ENCODE results near the gene EFCAB8.
"Not testable (repeated sequence)": the region's sequence is repeated elsewhere in the genome, so short reads cannot be mapped to it uniquely, and the experiment has no call there.

EFCAB8 gene

DNA sequence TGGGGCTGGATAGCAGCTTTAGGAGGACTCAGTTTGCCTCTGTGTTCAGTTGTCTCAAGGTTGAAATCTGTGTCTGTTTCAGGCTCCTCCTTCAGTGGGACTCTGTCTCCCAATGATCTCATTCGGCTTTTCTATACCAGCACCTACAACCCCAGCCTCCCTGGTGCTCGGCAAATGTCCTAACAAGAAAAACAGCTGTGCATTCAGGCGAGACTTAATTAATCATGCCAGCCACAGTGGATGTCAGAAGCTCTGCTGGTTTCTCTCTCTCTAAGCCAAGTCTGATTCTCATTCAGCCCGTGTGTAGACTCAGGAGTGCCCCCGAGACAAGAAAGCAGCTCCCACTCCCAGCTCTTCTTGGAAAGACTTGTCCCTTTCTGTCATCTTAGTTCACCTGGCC is 98.7 kb downstream of the EFCAB8 start:
- no peak for DNase-seq (ENCODE audit: low read depth in 3 of 3)

DNA sequence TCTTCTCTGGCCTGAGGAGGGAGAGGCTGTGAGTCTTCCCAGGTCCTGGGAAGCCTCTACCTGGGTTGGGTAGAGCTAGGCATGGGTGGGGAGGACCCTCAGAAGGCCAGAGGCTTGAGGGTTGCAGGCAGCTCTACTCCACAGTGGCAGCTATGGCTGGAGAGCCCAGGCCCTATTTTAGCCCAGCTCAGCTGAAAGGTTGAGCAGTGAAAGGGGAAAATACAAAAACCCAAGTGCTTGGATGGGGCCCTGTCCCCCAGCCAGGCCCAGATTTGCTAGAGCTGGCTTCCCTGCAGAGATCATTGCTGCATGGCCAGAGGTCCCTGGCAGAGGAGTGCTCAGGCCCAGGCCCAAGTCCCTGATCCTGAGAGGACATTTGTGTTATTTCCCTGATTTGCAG is 99.9 kb downstream of the EFCAB8 start:
- no peak for DNase-seq (ENCODE audit: low read depth in 3 of 3)

DNA sequence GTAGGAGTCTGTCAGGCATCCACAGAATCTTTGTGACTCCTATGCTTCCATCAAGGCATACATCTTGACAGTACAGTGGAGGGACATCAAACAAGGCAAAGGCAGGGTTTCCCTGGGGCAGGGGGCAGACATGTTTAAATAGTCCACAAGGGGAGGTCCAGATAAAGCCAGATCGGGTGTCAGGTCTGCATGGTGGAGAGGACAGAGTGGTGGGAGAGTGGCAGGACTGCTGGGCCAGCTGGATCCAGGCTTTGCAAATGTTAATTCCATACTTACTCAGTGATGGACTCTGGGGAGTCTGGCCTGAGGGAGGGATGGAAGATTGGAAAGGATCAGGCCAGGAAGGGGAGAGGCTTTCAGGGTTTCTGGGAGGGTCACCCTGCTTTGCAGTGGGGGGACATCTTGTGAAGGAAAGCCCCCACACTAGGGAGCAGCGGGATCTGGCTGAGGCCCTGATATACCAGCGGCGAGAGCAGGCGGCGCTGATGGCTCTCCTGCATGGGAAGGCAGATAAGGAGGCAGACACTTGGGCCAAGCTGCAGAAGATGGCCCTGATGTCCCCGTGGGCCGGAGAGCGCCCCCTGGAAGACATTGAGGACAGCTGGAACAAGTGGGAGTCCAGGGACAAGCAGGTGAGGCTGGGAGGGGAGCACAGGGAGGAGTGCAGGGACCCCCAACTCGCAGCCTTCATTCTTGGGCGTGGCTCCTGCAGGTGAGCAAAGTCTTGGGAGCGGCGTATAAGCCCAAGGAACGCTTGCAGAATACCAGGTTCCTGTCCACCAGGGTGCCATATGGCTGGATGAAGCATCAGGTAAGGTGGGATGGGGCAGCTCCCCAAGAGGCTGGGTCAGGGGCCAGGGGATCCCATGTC is 100.9 kb downstream of the EFCAB8 start:
- no peak for DNase-seq (ENCODE audit: low read depth in 3 of 3)

DNA sequence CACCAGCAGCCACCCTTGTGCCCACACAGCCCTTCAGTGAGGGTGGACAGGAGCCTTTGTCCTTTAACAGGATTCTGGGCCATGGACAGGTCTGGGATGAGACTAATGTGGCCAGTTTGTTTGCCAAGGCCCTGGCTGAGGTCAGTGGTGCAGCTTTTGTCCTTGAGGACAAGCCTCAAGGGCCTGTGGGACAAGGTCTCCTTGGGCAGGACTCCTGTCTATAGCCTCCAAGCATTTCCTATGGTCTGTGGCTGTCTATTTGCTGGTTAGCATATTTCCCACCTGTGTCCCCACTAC is 101.4 kb downstream of the EFCAB8 start:
- no peak for DNase-seq (ENCODE audit: low read depth in 3 of 3)

DNA sequence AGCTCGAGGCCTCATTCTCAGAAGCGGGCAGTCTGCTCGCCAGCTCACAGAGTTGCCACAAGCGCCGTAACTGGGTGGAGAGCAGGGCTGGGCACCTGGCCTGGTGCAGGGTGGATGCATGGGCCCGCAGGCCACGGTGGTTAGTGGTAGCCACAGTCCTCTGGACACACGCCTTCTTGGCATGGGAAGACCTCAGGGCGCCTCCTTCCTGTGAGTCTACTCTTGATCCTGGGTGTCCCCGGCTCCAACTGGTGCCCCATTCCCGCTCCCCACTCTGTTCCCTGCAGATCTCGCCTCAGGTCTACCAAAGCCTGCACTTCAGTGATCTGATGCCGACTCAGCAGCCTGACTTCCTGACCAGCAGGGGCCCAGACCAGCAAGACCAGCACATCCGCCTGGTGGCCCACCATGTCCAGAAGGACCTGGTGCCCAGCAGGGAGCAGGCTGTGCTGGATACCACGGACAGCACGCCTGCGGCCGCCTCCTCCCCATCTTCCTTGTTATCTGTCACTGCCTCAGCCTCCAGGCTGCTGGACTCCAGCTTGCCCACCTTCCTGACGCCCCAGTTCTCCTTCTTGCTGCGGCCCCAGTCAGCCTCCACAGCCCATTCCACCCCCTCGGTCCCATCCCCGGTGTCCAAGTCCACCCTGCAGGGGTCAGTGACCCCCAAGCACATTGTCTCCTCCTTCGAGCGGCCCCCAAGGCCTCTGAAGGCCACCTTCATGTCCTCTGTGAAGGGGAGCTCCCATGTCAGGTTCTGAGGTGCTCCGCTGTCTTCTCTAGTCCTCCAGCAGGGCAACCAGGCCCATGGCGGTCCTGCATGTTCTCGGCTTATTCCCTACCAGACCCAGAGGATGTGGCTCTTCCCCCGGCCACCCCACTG is 102.4 kb downstream of the EFCAB8 start:
- DNase-seq (ENCODE audit: low read depth in 3 of 3), result no peak

DNA sequence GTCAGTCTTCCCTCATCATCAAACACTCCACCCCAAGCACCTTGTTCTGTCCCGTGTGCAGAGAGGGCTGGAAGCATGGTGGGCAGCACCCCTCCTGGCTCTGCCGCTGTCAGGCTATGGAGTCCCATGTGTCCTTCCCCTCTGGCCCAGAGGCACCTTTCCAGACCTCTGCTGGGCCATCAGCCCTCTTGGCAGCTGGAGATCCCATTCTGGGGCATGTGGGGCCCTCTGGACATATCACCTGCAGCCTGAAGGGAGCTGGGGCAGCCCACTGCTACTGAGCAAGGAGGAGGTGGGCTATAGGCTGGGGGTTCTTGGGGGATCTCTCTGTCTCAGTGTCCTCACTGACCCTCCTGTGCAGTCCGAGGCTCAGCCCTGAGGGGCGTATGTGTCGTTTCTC is 103.3 kb downstream of the EFCAB8 start:
- no peak for DNase-seq (ENCODE audit: low read depth in 3 of 3)

DNA sequence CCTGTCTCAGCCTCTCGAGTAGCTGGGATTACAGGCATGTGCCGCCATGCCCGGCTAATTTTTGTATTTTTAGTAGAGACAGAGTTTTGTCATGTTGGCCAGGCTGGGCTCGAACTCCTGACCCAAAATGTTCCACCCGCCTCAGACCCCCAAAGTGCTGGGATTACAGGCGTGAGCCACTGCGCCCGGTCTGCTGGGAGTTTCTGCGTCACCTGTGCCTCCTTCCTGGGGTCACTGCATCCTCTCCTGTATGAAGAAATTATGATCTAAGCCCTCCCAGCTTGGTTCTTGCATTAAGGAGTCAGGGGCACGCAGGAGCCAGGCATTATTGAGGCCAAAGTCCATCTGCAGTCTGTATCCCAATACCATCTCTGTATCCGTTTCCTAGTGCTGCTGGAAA is 103.9 kb downstream of the EFCAB8 start:
- DNase-seq (ENCODE audit: low read depth in 3 of 3), result not testable (repeated sequence)

DNA sequence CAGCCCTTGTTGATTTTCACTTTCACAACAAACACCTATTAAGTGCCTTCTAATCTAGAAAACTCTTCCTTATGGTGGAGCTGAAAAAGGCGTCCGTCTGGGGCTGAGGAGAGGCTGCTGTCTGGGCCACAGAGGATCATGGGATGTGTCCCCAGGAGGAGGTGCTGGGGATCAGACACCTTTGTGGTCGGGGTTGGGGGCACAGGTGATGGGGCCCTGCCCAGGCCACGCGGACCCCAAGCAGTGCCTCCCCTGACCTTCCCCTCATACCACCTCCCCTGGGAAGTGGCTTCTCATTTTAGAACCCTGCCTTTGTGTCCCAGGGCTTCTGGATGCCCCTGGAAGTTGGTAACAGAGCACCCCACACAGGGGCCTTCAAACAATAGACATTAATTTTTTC is 104.5 kb downstream of the EFCAB8 start:
- DNase-seq (ENCODE audit: low read depth in 3 of 3), result no peak

DNA sequence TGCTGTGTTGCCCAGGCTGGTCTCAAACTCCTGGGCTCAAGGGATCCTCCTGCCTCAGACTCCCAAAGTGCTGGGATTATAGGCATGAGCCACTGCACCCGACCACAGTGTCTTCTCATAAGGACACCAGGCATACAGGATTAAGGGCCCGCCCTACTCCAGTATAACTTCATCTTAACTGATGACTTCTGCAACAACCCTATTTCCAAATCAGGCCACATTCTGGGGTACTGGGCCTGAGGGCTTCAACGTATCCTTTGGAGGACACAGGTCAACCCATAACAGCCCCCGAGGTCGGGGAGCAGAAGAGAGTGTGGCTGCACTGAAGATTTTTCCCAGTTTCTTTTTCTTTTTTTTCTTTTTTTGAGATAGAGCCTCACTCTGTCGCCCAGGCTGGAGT is 105.9 kb downstream of the EFCAB8 start:
- no peak for DNase-seq (ENCODE audit: low read depth in 3 of 3)

DNA sequence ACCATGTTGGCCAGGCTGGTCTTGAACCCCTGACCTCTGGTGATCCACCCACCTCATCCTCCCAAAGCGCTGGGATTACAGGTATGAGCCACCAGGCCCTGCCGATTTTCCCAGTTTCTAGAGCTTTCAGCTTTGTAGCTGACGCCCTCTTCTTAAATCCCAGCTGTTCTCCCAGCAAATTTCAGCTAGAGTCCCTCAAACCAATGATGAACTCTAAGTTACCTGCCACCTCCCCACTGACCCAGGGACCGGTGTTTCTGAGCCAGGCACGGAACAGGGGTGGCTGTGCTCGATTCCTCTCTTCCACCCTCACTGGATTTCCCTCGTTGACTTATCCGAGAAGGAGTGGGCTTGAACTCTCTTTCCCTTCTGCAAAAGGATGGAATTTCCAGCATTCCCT is 106.4 kb downstream of the EFCAB8 start:
- no peak for DNase-seq (ENCODE audit: low read depth in 3 of 3)

DNA sequence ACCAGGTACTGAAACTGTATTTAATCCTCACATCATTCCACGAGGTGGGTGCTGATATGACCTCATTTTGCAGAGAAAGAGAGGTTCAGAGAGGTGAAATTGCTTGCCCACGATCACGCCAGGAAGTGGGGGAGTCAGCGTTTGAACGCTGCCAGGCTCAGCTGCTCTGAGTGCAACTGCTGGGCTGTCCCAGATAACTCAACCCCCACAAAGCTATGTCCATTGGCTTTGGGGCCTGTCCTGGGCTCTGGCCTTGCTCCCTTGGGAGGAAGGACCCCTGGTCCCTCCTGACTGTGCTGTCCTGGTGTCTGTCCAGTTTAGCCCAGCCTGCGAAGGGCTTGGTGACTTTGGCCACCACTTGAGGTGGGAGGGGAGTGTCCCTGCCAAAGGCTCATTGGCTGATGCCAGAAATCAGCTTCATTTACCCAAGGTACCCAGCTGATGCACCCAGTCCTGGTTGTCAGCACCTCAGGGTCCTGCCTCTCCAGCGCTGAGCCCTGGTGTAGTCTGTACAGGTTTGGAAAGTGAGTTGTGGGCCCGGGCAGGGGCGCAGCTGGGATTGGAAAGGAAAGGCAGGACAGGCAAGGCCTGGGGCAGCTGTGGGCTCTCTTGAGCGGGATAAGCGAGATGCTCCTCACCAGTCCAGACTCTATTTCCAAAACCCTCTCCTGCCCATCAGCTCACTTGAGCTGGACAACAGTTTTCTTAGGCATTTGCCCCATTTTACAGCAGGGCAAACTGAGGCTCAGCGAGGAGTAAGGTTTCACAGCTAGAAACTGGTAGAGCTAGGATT is 107.1 kb downstream of the EFCAB8 start:
- no peak for DNase-seq (ENCODE audit: low read depth in 3 of 3)

DNA sequence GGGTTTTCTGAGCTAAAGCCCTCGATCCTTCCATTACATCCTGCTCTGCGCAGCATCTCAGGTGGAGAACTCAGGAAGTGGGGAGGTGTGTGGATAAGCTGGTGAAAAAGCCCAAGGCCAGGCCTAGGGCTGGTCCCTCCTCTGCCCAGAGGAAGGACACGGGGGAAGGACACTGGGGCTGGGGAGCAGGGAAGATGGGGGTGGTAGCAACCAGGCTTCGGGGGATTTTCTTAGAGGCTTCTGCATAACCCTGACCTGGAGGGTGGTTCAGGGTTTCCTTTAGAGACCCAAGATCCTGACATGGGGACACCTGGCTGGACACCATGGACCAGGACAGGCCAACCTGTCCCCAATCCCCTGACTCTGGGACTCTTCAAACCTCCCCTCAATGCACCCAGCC is 107.7 kb downstream of the EFCAB8 start:
- DNase-seq (ENCODE audit: low read depth in 3 of 3), result no peak

DNA sequence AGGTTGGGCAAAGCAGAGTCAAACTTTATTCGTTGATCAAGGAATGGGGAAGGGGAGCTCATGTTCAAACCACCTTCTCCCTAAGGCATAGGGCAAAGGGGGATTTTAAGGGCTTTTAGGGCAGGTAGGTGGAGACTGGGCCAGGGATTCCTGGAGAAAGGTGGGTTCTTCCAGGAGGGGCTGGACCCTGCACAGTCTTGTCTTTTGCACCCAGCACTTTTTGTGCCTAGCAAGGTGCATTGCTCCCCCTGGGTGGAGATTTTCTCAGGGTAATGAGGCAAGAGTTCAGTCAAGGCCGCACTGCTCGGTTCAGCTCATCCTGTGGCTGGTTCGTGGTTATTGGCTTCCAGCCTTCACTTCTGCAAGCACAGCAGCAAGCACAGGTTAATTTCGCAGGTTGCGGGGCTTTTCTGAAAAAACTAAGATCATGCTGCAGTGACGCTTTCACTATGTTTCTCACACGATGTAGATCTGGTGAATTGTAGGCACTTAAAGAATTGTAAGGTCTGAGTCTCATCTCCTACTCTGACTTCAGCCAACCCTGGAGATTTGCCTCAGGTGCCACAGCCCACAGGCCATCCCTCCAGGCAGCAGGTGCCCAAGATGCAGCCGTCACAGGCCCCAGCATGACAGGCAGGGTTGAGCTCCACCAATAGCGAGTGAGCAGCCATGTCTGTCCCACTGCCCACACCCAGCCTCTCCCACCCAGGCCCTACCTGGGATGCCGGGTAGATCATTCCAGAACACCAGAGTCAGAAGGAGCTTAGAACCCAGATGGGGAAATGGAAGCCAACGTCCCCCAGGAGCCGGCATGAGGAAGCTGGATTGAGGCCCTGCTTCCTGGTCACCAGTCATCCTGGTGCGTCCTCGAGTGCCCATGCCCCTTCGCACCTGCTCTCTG is 108.4 kb downstream of the EFCAB8 start:
- no peak for DNase-seq (ENCODE audit: low read depth in 3 of 3)

DNA sequence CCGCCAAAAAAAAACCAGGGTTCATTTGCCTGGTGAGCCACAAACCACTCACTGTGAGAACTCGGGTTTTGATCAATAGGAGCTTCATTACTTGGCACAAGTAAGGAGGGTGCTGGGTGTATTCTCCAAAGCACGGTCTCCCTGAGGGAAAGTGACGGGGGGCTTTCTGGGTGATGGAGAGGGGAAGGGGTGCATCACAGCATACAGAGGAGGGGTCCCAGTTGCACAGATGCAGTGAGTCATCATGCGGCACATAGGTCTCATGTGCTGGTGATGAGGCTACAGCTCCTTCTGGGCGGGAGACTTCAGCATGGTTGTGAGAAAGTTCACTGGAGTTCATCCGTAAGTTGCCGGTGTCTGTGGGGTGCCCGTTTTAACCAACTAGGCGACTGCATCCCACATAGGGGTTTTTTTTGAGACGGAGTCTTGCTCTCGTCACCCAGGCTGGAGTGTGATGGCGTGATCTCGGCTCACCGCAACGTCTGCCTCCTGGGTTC is 109.3 kb downstream of the EFCAB8 start:
- peak in 1 of 3 donors; percentile 47 for DNase-seq (ENCODE audit: low read depth in 3 of 3)

DNA sequence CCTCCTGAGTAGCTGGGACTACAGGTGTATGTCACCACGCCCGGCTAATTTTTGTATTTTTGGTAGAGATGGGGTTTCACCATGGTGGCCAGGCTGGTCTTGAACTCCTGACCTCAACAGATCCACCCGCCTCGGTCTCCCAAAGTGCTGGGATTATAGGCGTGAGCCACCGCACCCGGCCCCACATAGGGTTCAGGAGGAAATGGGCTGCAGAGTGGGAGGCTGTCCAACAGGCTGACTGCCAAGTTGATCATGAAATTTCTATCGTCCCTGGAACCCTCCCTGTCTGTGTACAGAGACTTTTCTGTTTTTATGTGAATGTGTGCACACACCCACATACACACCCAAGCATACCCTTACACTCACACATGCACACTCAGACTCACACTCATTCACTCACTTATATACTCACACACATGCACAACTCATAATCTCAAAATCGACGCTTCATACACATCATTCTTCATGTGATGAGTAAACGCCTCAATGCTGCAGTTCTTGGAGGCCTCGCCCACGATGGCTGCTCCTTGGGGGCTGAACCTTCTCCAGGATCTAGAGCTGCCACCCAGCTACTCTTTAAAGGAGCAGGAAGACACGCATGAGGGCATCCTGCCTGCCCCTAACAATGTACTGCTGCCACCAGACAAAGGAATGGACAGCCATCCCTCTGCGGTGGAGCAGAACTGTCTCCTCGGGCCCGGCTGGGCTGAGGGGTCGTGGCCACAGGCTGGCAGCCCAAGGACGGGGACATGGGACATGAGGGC is 109.9 kb downstream of the EFCAB8 start:
- DNase-seq (ENCODE audit: low read depth in 3 of 3), result peak in 1 of 3 donors; percentile 42

DNA sequence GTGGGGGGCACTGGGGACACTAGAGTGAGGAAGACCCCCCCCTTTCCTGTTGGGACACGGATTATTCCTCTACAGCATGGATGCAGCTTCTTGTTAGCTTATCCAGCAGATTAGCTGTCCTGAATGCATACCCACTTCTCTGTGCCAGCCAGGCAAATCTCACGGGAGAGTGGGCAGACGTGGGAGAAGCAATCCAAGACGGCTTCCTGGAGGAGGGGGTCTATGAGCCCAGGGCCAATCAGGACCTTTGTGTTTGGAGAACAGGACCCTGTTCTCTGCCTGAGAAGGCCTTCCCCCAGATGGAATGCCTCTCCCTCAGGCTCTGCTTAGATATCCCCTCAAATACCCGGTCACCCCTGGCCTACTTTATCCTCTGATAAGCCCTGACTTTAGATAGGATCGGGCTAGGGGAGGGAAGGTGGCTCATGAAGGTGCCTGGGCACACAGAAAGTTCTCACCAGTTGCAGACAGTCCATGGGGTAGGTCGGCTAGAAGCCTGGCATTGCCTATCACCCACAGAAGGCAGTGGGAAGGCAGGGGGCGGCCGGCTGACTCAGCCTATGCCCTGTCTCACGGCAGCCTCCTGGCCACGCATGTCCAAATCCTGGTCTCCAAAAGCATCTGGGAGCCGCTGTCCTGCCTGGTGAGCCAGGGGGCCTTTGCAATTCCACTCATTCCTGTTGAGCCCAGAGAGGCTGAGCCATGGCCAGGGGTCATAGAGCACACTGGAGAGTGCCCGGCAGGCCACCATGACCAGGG is 110.8 kb downstream of the EFCAB8 start:
- no peak for DNase-seq (ENCODE audit: low read depth in 3 of 3)

DNA sequence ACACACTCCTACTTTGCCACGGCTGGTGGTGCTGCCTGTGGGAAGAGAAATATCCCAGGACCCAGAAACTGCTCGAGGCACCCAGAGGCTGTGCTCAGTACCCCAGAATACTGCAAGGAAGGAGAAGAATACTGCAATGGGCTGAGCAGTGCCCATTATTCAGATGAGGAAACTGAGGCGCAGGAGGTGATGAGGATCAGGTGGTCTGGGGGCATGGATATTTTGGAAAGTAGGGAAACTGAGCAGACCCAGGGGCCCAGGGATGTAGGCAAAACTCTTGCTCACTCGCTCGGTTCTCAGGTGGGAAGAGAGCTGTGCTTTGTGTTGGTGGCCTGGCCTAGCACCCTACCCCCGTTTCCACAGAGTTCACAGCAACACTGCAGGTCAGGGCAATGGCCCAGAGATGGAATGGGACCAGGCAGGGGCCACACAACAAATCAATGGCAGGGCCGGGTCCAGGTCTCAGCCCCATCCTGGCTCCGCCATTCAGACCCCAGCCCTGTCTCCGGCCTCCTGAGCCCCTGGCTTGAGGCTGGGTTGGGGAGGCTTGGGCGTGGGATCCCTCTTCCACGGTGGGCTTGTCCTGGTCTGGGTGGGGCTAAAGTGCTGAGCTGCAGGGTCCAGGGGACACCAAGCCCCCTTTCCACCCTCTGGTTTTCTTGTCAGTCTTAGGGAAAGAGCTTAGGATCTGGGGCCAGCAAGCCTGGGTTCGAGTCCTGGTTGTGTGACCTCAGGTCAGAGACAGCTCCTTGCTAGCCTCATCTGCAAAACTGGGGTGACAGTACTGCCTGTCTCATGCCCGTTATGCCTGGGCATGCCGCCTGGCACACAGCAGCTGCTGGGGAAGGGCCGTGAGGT is 111.6 kb downstream of the EFCAB8 start:
- no peak for DNase-seq (ENCODE audit: low read depth in 3 of 3)

DNA sequence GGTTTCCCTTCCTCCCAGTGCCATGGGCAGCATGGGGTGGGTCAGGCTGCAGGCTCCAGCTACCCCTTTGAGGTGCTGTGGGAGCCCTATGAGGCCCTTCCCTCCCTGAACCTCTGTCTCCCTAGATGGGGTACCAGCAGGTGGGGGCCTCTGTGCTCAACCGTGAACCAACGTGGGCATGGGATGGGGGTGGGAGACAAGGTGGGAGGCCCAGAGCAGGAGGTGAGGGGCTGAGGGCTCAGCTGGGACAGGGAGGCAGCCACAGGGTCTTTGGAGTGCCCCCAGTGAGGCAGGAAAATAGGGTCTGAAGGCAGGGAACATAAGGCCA is 112.2 kb downstream of the EFCAB8 start:
- DNase-seq (ENCODE audit: low read depth in 3 of 3), result no peak

DNA sequence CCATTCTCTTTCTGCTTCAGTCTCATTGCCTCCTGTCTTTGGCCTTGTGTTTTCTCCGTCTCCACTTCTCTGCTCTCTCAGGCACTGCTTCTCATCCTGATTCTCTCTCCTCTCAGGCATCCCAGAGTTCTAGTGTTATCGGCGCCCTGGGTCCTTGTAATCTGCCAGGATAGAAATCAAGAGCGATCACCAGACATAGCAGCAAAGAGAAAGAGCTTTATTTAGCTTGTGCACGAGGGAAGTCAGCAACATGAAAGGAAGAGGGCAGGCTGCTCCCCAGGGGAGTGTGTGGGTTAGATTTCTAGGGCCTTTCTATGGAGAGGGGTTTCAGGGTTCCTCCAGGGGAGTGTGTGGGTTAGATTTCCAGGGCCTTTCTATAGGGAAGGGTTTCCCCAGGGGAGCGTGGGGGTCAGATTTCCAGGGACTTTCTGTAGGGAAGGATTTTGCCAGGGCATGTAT is 113.0 kb downstream of the EFCAB8 start:
- no peak for DNase-seq (ENCODE audit: low read depth in 3 of 3)

Measured in stimulated activated CD4-positive, alpha-beta T cell treated with anti-CD3 and anti-CD28 coated beads, TNF-alpha, amount 100 ng/mL, for 48 hours (primary cell).